GM18909 (cell line): Measurements from ENCODE around the gene SP2.
A peak's percentile ranks its signal among the peaks of the same experiment; 100 is the strongest.

ENCODE experiments used
- ATAC-seq: cut with Tn5 transposase; IDR thresholded peaks from one replicate; pipeline ENCODE4 v1.9.1; 2021; ENCODE audit warnings: mild to moderate bottlenecking; ENCODE audit not compliant: unreplicated experiment, poor library complexity

Gene SP2

DNA sequence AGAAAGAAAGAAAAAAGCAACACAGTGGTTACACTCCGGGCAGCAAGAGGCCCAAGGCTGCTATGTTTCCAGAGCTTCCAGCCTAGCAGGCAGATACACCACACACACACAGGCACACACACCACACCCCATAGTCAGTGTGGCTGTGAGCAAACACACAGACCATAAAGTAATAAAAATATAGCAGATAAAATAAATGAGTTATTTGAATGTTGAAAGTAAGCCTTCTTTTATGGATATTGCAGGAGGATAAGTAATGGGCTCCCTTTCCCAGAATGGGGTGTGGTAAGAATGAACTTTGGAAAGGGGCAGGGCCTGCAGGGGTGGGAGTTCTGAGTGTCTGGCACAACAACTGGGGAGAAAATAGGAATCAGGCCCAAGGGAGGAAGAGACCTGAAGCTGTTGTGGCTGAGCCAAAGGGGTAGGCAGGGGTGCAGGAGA, 70.1 kb downstream of the SP2 start:
- no peak for ATAC-seq

GRCh38 chr17:47967607-47968252, 71.7 kb downstream of the SP2 start:
- no peak for ATAC-seq

DNA sequence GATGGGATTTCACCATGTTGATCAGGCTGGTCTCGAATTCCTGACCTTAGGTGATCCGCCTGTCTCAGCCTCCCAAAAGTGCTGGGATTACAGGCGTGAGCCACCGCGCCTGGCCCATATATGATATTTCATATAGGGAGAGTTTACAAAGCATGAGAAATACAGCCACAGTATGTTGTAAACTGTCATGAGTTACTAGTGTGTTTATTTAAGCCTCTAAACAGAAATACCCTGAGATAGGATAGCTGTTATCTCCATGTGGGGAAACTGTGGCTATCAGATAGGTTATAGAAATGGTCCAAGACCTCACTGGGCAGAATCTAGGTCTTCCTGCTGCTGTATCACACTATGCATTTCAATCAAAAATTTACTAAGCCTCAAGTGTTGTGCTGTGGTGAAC, 72.8 kb downstream of the SP2 start:
- no peak for ATAC-seq

- ATAC-seq: no peak
These were observed 74.1 kb downstream of the SP2 start for GRCh38 chr17:47969930-47970724.

GRCh38 chr17:47970725-47971499, 74.9 kb downstream of the SP2 start, which contains the start of gene CDK5RAP3:
CDK5RAP3 (plus strand) TSS chr17:47971113; CDS start chr17:47971147, 34 bp downstream.
- peak; percentile 98 for ATAC-seq

DNA sequence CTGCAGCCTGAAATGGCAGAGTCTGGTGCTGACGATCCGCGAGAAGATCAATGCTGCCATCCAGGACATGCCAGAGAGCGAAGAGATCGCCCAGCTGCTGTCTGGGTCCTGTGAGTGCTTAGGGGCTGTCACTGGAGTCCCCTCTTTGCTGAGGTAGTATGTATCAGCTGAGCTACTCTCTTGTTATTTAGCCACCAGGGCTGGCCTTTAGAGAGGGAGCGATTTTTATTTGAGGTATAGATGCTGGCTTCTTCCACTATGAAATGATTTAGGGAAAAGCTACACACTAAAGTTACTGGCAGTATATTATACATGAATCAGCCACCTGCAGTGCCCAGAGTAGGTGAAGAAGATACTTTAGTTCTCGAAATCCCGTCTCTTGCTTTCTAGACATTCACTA, 77.5 kb downstream of the SP2 start:
- ATAC-seq: no peak

GRCh38 chr17:47975189-47975822, 79.3 kb downstream of the SP2 start:
- no peak for ATAC-seq

DNA sequence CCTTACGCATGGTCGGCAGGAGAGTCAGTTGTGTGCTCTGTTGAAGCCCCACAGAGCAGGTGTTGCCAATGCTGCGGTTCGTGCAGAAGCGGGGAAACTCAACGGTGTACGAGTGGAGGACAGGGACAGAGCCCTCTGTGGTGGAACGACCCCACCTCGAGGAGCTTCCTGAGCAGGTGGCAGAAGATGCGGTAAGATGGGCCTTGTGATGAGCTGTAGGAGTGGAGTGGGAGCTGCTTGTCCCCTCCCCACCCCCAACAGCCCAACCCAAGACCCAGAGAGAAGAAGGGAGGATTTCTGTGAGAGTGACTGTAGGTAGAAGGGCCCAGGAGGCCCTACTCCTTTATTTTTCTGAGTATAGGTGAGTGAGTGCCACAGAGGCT, 79.8 kb downstream of the SP2 start:
- no peak for ATAC-seq

DNA sequence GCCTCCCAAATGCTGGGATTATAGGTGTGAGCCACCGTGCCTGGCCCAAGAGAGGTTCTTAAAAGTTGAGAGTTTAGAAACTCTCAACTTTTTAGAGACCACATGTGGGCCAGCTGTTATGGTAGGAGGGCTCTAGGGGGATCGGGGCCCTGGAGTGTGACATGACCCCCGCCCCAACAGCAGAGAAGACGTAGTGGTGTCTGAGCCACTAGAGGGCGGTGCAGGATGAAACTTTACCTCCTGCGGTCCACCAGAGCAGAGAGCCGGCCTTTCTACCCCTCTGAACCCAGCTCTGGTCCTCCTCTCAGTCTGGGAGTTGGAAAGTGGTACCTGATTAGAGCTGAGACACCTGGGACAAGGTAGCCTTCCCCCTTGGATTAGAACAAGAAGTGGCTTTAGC, 82.3 kb downstream of the SP2 start:
- no peak for ATAC-seq
